NT2/D1 (cell line): ENCODE data around the gene KIF5B.

Experiments used
- DNase-seq: peaks from one replicate; pipeline ENCODE4 v3.0.0-alpha.2; 2011; ENCODE audit warnings: low read depth, low spot score
- H3K27me3 ChIP-seq: 2 replicates; pipeline ENCODE4 v1.6.0; 2011; ENCODE audit warnings: mild to moderate bottlenecking; ENCODE audit not compliant: insufficient read length, insufficient read depth
- H3K36me3 ChIP-seq: 2 replicates; pipeline ENCODE4 v1.6.1; 2011; ENCODE audit warnings: mild to moderate bottlenecking, low read length, mixed read lengths; ENCODE audit not compliant: insufficient read depth, insufficient read length
- H3K4me1 ChIP-seq: 2 replicates; pipeline ENCODE4 v1.5.1; 2011; ENCODE audit not compliant: insufficient read depth, insufficient read length
- H3K4me3 ChIP-seq: 2 replicates; pipeline ENCODE4 v1.5.1; 2011; ENCODE audit warnings: low read depth; ENCODE audit not compliant: insufficient read length
- H3K9ac ChIP-seq: 2 replicates; pipeline ENCODE4 v1.6.0; 2011; ENCODE audit warnings: low read depth; ENCODE audit not compliant: insufficient read length
- H3K9me3 ChIP-seq: 2 replicates; pipeline ENCODE4 v1.5.1; 2011; ENCODE audit warnings: mild to moderate bottlenecking, low read length; ENCODE audit not compliant: insufficient read depth
- SUZ12 ChIP-seq: IDR thresholded peaks from 2 replicates; pipeline ENCODE4 v1.6.1; 2011; ENCODE audit not compliant: insufficient read length, insufficient read depth; ENCODE audit errors: extremely low read depth
- YY1 ChIP-seq: IDR thresholded peaks from 2 replicates; pipeline ENCODE4 v1.6.1; 2011; ENCODE audit not compliant: insufficient read length, insufficient read depth
- ZNF274 ChIP-seq: IDR thresholded peaks from 2 replicates; pipeline ENCODE4 v1.6.1; 2011; ENCODE audit warnings: mild to moderate bottlenecking, low read depth, low read length

The KIF5B gene

DNA sequence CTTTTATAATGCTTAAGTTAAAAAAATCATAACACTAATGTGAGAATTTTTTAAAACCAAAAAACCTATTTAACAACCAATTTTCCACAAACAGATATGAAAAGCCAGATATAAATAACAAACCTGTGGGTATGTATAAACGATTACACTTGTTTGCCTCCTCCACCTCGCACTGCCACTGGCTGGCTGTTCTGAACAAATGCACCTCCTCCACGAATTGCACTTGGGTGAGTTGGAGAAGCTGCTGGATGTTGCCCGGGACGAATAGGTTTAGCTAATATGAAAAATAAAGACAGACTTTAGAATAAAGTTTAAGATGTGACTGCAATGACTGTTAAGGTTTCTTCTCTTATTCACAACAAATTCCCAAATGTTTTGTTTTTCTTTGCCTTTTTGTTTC lies 40.8 kb downstream of the KIF5B start:
- no peak for DNase-seq
- Histone ChIP-seq H3K4me3 (no peak overlapping the region), H3K9me3 (no peaks in the 10 kb centered on the region), H3K36me3 (peaks cover 78% of the 10 kb centered on the region), H3K4me1 (no peaks in the 10 kb centered on the region), H3K27me3 (no peaks in the 10 kb centered on the region), H3K9ac (no peak overlapping the region)
- TF ChIP-seq YY1 (no peak), ZNF274 (no peak), SUZ12 (no peak)

DNA sequence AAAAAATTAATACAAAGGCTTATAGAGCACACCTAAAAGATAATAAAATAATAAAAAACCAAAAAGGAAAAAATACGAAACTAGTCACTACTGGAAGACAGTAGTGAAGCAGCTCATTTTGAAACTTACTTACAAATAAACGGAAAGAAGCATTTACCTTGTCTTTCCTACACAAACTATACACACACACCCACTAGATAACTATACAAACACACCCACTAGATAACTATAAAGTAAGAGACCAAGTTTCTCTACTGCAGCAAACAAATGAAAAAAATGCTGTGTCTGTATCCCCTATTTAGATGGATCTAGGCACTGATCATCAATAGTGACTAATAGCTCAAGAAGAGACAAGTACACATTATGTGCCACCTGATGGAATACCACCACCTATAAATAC lies 49.2 kb downstream of the KIF5B start:
- no peak for TF ChIP-seq YY1
- no peak for TF ChIP-seq SUZ12
- no peak for TF ChIP-seq ZNF274

DNA sequence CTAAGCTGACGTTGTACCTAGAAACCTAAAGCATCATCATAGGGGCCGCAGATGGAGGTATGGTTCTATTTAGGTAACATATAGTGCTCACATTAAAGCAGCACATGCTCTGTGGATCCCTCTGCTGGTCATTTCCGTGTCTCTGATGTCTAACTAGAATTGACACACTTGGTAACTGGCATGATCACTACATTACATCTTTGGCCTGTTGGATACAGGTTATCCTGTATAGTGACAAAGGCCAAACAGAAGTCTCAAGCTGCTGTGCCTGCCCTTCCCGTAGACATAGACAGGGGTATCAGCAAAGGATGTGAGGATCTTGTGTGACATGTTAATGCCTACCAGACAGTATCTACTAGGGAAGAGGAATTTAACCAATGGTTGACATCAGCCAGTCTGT lies 51.2 kb downstream of the KIF5B start:
- Histone ChIP-seq H3K4me3 (no peak overlapping the region), H3K9ac (no peak overlapping the region), H3K9me3 (no peaks in the 10 kb centered on the region), H3K36me3 (peaks cover 23% of the 10 kb centered on the region), H3K4me1 (no peaks in the 10 kb centered on the region), H3K27me3 (no peaks in the 10 kb centered on the region)
- TF ChIP-seq ZNF274 = no peak
- no peak for TF ChIP-seq SUZ12
- TF ChIP-seq YY1 = no peak
- DNase-seq = no peak

More for the DNA sequence above, 49.2 kb downstream of the KIF5B start:
- H3K4me3 ChIP-seq = no peak overlapping the region
- H3K36me3 ChIP-seq = peaks cover 38% of the 10 kb centered on the region
- H3K9ac ChIP-seq = no peak overlapping the region
- no peaks in the 10 kb centered on the region for H3K9me3 ChIP-seq
- no peaks in the 10 kb centered on the region for H3K27me3 ChIP-seq
- H3K4me1 ChIP-seq = no peaks in the 10 kb centered on the region
- DNase-seq = no peak

DNA sequence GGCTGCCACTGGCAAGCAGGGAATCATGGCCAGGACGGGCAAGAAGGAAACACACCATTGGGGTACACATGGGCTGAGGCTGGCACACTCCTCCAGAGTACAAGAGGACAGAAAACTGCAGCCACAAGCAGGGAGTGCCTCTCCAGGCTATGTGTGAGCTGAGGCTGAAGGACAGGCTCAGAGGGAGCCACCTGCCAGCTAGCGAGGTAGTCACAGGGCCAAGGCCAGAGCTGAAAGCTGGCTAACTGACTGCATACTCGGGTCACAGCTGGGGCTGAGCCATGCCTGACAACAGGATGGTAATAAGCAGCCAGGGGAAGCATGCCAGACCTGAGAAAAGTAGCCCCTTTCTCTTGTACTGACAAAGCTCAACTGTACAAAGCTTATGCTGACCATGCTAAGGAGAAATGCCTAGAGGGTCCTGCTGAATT lies 52.0 kb downstream of the KIF5B start:
- Histone ChIP-seq H3K4me3 (no peak overlapping the region), H3K27me3 (no peaks in the 10 kb centered on the region), H3K4me1 (peaks cover 4% of the 10 kb centered on the region), H3K9ac (no peak overlapping the region), H3K9me3 (no peaks in the 10 kb centered on the region), H3K36me3 (peaks cover 17% of the 10 kb centered on the region)
- DNase-seq = no peak
- TF ChIP-seq ZNF274 (no peak), YY1 (no peak), SUZ12 (no peak)

DNA sequence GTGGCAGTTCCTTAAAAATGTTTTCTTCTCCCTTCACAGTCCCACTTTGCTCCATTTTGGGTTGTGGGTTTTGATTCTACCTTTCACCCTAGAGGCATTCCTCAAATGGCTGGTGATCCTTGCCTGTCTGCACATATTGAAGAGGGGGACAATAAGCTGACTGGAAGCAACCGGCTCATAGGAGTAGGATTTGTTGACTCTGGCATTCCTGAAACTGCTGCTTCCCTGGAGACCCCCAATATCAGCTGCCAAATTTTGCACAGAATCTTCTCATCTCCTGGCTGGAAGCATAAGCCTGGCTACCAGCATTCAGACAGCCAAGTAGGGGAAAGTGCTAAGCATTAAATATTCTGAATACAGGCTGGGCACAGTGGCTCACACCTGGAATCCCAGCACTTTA lies 53.7 kb downstream of the KIF5B start:
- H3K4me1 ChIP-seq = peaks cover 4% of the 10 kb centered on the region
- H3K9ac ChIP-seq = no peak overlapping the region
- no peak overlapping the region for H3K4me3 ChIP-seq
- no peaks in the 10 kb centered on the region for H3K9me3 ChIP-seq
- DNase-seq = no peak
- H3K36me3 ChIP-seq = peaks cover 7% of the 10 kb centered on the region
- TF ChIP-seq YY1 = no peak
- TF ChIP-seq SUZ12 = no peak
- no peak for TF ChIP-seq ZNF274
- no peaks in the 10 kb centered on the region for H3K27me3 ChIP-seq

DNA sequence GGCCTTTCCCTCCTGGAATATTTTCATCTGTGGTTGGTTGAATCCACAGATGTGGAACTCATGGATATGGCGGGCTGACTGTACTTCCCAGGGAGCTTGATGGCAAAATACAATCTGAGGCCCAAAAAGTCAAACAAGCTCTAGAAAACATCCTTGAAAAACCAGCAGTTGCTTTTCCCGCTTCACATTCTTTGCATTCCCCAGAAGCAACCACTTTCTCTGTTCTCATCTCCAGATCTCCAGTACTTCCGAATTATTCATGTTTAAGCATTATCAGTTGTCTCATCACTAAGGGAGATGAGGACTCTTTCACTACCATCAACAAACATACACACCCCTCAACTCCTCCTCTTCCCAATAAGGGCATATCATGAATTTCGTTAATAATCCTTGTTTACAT lies 55.3 kb downstream of the KIF5B start:
- Histone ChIP-seq H3K4me3 (no peak overlapping the region), H3K9me3 (no peaks in the 10 kb centered on the region), H3K36me3 (peaks cover 6% of the 10 kb centered on the region), H3K4me1 (peaks cover 4% of the 10 kb centered on the region), H3K27me3 (no peaks in the 10 kb centered on the region), H3K9ac (no peak overlapping the region)
- TF ChIP-seq YY1 = no peak
- no peak for TF ChIP-seq SUZ12
- no peak for TF ChIP-seq ZNF274
- peak; percentile 22 for DNase-seq

DNA sequence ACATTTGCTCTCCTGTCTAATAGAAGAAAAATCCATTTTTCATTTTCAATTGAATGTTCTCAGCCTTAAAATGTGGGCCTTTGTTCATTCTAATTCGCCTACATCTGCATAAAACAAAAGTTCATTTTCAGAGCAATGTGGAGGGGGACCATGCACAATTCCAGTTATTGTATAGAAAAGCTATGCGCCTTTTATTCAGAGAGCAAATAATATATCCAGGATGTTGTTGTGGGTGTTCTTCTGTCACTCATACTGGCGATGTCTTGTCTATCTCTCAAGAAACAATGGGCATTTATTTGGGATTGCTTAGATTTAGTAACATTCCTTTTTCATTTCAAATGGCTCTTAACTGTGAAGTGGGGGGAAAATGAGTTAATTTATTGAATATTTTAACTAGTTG lies 56.4 kb downstream of the KIF5B start:
- DNase-seq = no peak
- H3K9ac ChIP-seq = no peak overlapping the region
- H3K4me3 ChIP-seq = no peak overlapping the region
- H3K36me3 ChIP-seq = no peaks in the 10 kb centered on the region
- no peaks in the 10 kb centered on the region for H3K27me3 ChIP-seq
- TF ChIP-seq SUZ12 = no peak
- TF ChIP-seq ZNF274 = no peak
- no peak for TF ChIP-seq YY1
- H3K4me1 ChIP-seq = peaks cover 4% of the 10 kb centered on the region
- H3K9me3 ChIP-seq = no peaks in the 10 kb centered on the region
